GM12878 (cell line): ENCODE measurements around the gene KATNBL1. TPM values are rescaled to one million over a fixed set of nuclear protein-coding genes. Genes with fewer than 3 reads are reported as not detected.

Experiments used
- ATAC-seq: fragments of 200-7000 bp; cut with Tn5 transposase; 3 replicates; pipeline ENCODE4 v1.9.1; 2020; ENCODE audit warnings: mild to moderate bottlenecking, moderate library complexity
- BruUV-seq: library from RNA; stranded (reverse); fragments of 400-500 nt; replicated peaks from 2 replicates; lab custom pipeline; 2021; lab: Mats Ljungman, UMichigan
- CTCF ChIA-PET: fragments of 300-600 bp; sonication (Branson Sonifier 250); formaldehyde crosslinking; extraction: SDS; loops from one replicate; lab custom pipeline; 2021; ENCODE audit warnings: inconsistent platforms; lab: Yijun Ruan, JAX
- POLR2A ChIA-PET: fragments of 350-600 bp; formaldehyde crosslinking; extraction: SDS; loops from one replicate; lab custom pipeline; 2021; ENCODE audit warnings: inconsistent platforms; lab: Charles Lee
- RAD21 ChIA-PET: fragments of 300-600 bp; sonication (Branson Sonifier 250); formaldehyde crosslinking; loops from one replicate; lab custom pipeline; 2023; ENCODE audit warnings: antibody characterized with exemption; ENCODE audit not compliant: unreplicated experiment; lab: Charles Lee
- SMC1A ChIA-PET: fragments of 300-600 bp; sonication (Branson Sonifier 250); formaldehyde crosslinking; loops from one replicate; lab custom pipeline; 2023; ENCODE audit not compliant: unreplicated experiment, uncharacterized antibody; lab: Charles Lee
- DNase-seq: peaks from one replicate; pipeline ENCODE4 v3.0.0-alpha.2; 2011; ENCODE audit warnings: low read depth, low spot score
- FAIRE-seq: peaks from 3 replicates; lab custom pipeline; 2011; peaks lifted over from hg19 to GRCh38; lab: Jason Lieb, UNC
- H2AFZ ChIP-seq: 2 replicates; pipeline ENCODE4 v1.6.0; 2011; ENCODE audit warnings: low read depth, low read length, control low read depth; ENCODE audit not compliant: control insufficient read depth
- H3K27ac ChIP-seq: 2 replicates; pipeline ENCODE4 v1.5.1; 2011; ENCODE audit warnings: control low read depth; ENCODE audit not compliant: control insufficient read depth, insufficient read depth
- H3K27me3 ChIP-seq, 2 experiments: replicated peaks in 1 of 2; 2 replicates each; pipeline versions ENCODE4 v1.6.0 to v1.6.1; 2011; ENCODE audit warnings: low read length in 1 of 2; ENCODE audit not compliant: control insufficient read depth in 2 of 2, insufficient read depth in 2 of 2
- H3K36me3 ChIP-seq, 2 experiments: 2 replicates each; pipeline ENCODE4 v1.5.1; 2011; ENCODE audit warnings: low read length in 1 of 2; ENCODE audit not compliant: control insufficient read depth in 2 of 2, insufficient read depth in 2 of 2
- H3K4me1 ChIP-seq: 2 replicates; pipeline ENCODE4 v1.6.1; 2011; ENCODE audit warnings: mild to moderate bottlenecking, low read length, moderate library complexity, mixed read lengths; ENCODE audit not compliant: control insufficient read depth, insufficient read depth
- H3K4me2 ChIP-seq: 2 replicates; pipeline ENCODE4 v1.6.0; 2011; ENCODE audit warnings: control low read depth; ENCODE audit not compliant: control insufficient read depth, insufficient read depth
- H3K4me3 ChIP-seq: fragments of 200-600 bp; sonication (generic); 2 replicates; pipeline ENCODE4 v1.5.1; 2016
- H3K79me2 ChIP-seq: 2 replicates; pipeline ENCODE4 v1.6.0; 2011; ENCODE audit warnings: low read length; ENCODE audit not compliant: control insufficient read depth, insufficient read depth
- H3K9ac ChIP-seq: 2 replicates; pipeline ENCODE4 v1.8.0; 2011; ENCODE audit warnings: low read length, control low read depth, mixed read lengths; ENCODE audit not compliant: control insufficient read depth, insufficient read depth
- H3K9me3 ChIP-seq: replicated peaks from 3 replicates; pipeline ENCODE4 v1.5.1; 2011; ENCODE audit warnings: mild to moderate bottlenecking, low read length; ENCODE audit not compliant: control insufficient read depth, insufficient read depth
- H4K20me1 ChIP-seq: 2 replicates; pipeline ENCODE4 v1.6.0; 2011; ENCODE audit not compliant: control insufficient read depth, insufficient read depth
- CBX3 ChIP-seq: fragments of 200-600 bp; sonication (generic); IDR thresholded peaks from 2 replicates; pipeline ENCODE4 v1.6.1; 2016; ENCODE audit warnings: low read depth, borderline replicate concordance
- HDAC2 ChIP-seq: fragments of 200-600 bp; sonication (generic); IDR thresholded peaks from 2 replicates; pipeline ENCODE4 v1.6.1; 2017
- IKZF2 ChIP-seq, 2 experiments: fragments of 450-650 bp; IDR thresholded peaks; 2 replicates each; pipeline ENCODE4 v1.6.1; 2017; ENCODE audit warnings: mild to moderate bottlenecking in 2 of 2, moderate library complexity in 2 of 2
- MXI1 ChIP-seq: fragments of 150-350 bp; IDR thresholded peaks from 2 replicates; pipeline ENCODE4 v1.6.1; 2011; ENCODE audit warnings: low read depth, mild to moderate bottlenecking, inconsistent platforms, low read length, improper control_type of control experiment
- PML ChIP-seq: IDR thresholded peaks from 2 replicates; pipeline ENCODE4 v1.6.1; 2012; ENCODE audit warnings: low read length, inconsistent platforms
- RELB ChIP-seq: fragments of 450-650 bp; IDR thresholded peaks from 2 replicates; pipeline ENCODE4 v1.6.1; 2017; ENCODE audit warnings: low read depth, mild to moderate bottlenecking, moderate library complexity
- SIX5 ChIP-seq: IDR thresholded peaks from 2 replicates; pipeline ENCODE4 v1.6.1; 2011; ENCODE audit warnings: mild to moderate bottlenecking, low read depth, low read length, moderate library complexity; ENCODE audit not compliant: severe bottlenecking
- STAT1 ChIP-seq: fragments of 450-650 bp; conservative IDR thresholded peaks from 2 replicates; pipeline ENCODE4 v1.6.1; 2014; ENCODE audit warnings: antibody characterized with exemption, mild to moderate bottlenecking
- ZNF207 ChIP-seq: fragments of 450-650 bp; IDR thresholded peaks from 2 replicates; pipeline ENCODE4 v1.6.1; 2014; ENCODE audit warnings: antibody characterized with exemption, mild to moderate bottlenecking, borderline replicate concordance
- ZNF592 ChIP-seq: fragments of 450-650 bp; IDR thresholded peaks from 2 replicates; pipeline ENCODE4 v1.6.1; 2017; ENCODE audit warnings: mild to moderate bottlenecking, moderate library complexity
- WGBS: methylation state at CpG from one replicate; pipeline ENCODE4 v1.1.6; 2016; ENCODE audit warnings: low lambda C conversion rate; ENCODE audit not compliant: insufficient replicate concordance, insufficient coverage; ENCODE audit errors: missing lambda C conversion rate; 5-methylcytosine and 5-hydroxymethylcytosine counted together
- in situ Hi-C: fragments of 300-500 bp; cut with MboI; formaldehyde crosslinking; loops from 9 replicates; pipeline ENCODE4 v1.14.3; 2018; ENCODE audit warnings: mixed read lengths
- intact Hi-C: fragments of 100-400 bp; cut with micrococcal nuclease; formaldehyde crosslinking; loops from one replicate; pipeline ENCODE4 v1.14.2; 2022; ENCODE audit not compliant: unreplicated experiment
- polyA plus RNA-seq, 11 experiments: library from polyadenylated mRNA; depleted of rRNA in 4 of 11; unstranded in 6 of 11; stranded (reverse) in 5 of 11; fragments of >200 nt; fragmentation: Nextera tagmentation in 4 of 11; fragmentation: Illumina TruSeq in 1 of 11; extraction: Ambion mirVana in 4 of 11; extraction: Trizol in 1 of 11; gene quantifications; 1 replicate in 1 of 11; 2 replicates in 10 of 11; pipeline versions ENCODE4 v1.2.1 to v1.2.3, GENCODE V29; 2011 to 2016; ENCODE audit warnings: inconsistent platforms in 2 of 11, missing spikeins in 2 of 11, low read depth in 1 of 11
- total RNA-seq, 4 experiments: library from RNA; depleted of rRNA in 3 of 4; stranded (reverse); fragments of >200 nt in 3 of 4; fragmentation: Illumina TruSeq in 1 of 4; extraction: Trizol in 1 of 4; gene quantifications; 2 replicates each; pipeline versions ENCODE4 v1.2.1 to v1.2.3, GENCODE V29; 2013 to 2021

The KATNBL1 gene
- total and polyA plus RNA-seq, 10 of the 15 experiments (the other 5 are each of a cell fraction or from before 2014, with no cell fraction given): 7.8 to 58.8 (median 30.1) TPM

GRCh38 chr15:34246276-34246976 lies 36.5 kb upstream of the KATNBL1 start:
- RAD21 ChIA-PET: no interaction called here
- ATAC-seq: no peak
- H3K9ac ChIP-seq: no peak overlapping the region
- WGBS: 85% methylated on average over 9 of the region's 9 CpGs
- no TSS peak for BruUV-seq
- no peak for FAIRE-seq
- no peak for TF ChIP-seq CBX3
- no peak for TF ChIP-seq RELB
- no peaks in the 10 kb centered on the region for H3K9me3 ChIP-seq
- H3K4me3 ChIP-seq: no peak overlapping the region
- in situ Hi-C loops: loop anchor here (25.0 kb wide), 1 partner anchor 341 kb away; the partner anchor contains the start of gene GOLGA8B
- H2AFZ ChIP-seq: no peak overlapping the region
- H3K36me3 ChIP-seq: peaks cover 2 to 24% of the 10 kb centered on the region in 2 experiments
- POLR2A ChIA-PET: no interaction called here
- no peaks in the 10 kb centered on the region for H4K20me1 ChIP-seq
- H3K4me2 ChIP-seq: no peak overlapping the region
- intact Hi-C loops: no loop called here
- CTCF ChIA-PET: interaction anchor here (0.6 to 0.8 kb wide), 2 partner anchors 18 to 136 kb away, joined by 3 read pairs; no protein-coding TSS in a partner anchor
- no peaks in the 10 kb centered on the region for H3K27me3 ChIP-seq
- H3K79me2 ChIP-seq: no peaks in the 10 kb centered on the region
- H3K27ac ChIP-seq: no peak overlapping the region
- no peaks in the 10 kb centered on the region for H3K4me1 ChIP-seq
- DNase-seq: no peak
- SMC1A ChIA-PET: interaction anchor here (0.9 to 1.2 kb wide), 2 partner anchors 9 to 82 kb away, joined by 3 read pairs; no protein-coding TSS in a partner anchor

DNA sequence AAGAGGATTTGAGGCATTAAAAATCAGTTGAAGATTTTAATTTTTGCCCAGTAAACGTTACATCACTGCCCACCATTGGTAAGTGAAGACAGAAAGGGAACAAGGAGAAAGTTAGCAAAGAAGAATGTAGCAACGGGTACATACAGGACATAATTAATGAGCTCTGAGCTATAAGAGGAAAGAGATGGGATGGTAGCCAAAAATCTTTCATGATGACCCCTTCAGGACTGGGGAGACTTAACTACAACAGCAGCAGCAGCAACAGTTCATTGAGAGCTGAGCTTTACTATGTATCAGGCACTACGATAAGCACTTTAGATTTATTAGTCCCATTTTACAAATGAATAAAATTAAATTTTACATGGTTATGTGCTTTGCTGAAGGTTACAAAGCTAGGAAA lies 33.3 kb upstream of the KATNBL1 start:
- in situ Hi-C loops (loop anchor here (25.0 kb wide), 1 partner anchor 344 kb away; the partner anchor contains the start of gene GOLGA8B), intact Hi-C loops (loop anchor here (5.0 kb wide), 2 partner anchors 94 to 344 kb away; partner anchors contain the start of gene SLC12A6)
- ChIA-PET RAD21 (interaction anchor here (2.1 to 3.5 kb wide), 3 partner anchors 87 to 125 kb away, joined by 10 to 16 read pairs (median 13); partner anchors contain the start of genes NOP10 and NUTM1), CTCF (interaction anchor here (0.6 to 5.0 kb wide), 6 partner anchors 11 to 344 kb away, joined by 3 to 66 read pairs (median 16); partner anchors contain the start of genes LPCAT4 and SLC12A6), POLR2A (no interaction called here), SMC1A (interaction anchor here (1.3 to 3.3 kb wide), 4 partner anchors 10 to 125 kb away, joined by 3 to 22 read pairs (median 3); partner anchors contain the start of gene LPCAT4)
- Histone ChIP-seq H3K27ac (no peak overlapping the region), H4K20me1 (no peaks in the 10 kb centered on the region), H3K9ac (no peak overlapping the region), H3K36me3 (peaks cover 0 to 42% of the 10 kb centered on the region in 2 experiments), H3K27me3 (no peaks in the 10 kb centered on the region), H3K4me3 (no peak overlapping the region), H3K4me2 (no peak overlapping the region), H3K79me2 (no peaks in the 10 kb centered on the region), H3K9me3 (no peaks in the 10 kb centered on the region), H3K4me1 (peaks cover 5% of the 10 kb centered on the region), H2AFZ (no peak overlapping the region)
- ATAC-seq (no peak), FAIRE-seq (no peak), DNase-seq (no peak)
- 84% methylated on average over 3 of the region's 3 CpGs for WGBS
- no TSS peak for BruUV-seq
- TF ChIP-seq PML (no peak), ZNF207 (no peak), SIX5 (no peak), STAT1 (no peak), ZNF592 (no peak), MXI1 (no peak), HDAC2 (no peak), IKZF2 (IDR thresholded peaks at IDR 0.05) (no peak)
